IMR-90 (cell line): ENCODE data around the gene MPRIP.

Source experiments
- CTCF ChIP-seq: conservative IDR thresholded peaks from 2 replicates; pipeline ENCODE4 v1.5.1; 2012; ENCODE audit warnings: mild to moderate bottlenecking, low read depth, low read length, improper control_type of control experiment
- FOS ChIP-seq: fragments of 150-350 bp; IDR thresholded peaks from 2 replicates; pipeline ENCODE4 v1.6.1; 2016; ENCODE audit warnings: low read depth, low read length
- MAFK ChIP-seq: IDR thresholded peaks from 2 replicates; pipeline ENCODE4 v1.6.1; 2012; ENCODE audit warnings: low read depth, low read length, improper control_type of control experiment
- POLR2A ChIP-seq: IDR thresholded peaks from 2 replicates; pipeline ENCODE4 v1.6.1; 2012; ENCODE audit warnings: mild to moderate bottlenecking, low read depth, low read length

DNA sequence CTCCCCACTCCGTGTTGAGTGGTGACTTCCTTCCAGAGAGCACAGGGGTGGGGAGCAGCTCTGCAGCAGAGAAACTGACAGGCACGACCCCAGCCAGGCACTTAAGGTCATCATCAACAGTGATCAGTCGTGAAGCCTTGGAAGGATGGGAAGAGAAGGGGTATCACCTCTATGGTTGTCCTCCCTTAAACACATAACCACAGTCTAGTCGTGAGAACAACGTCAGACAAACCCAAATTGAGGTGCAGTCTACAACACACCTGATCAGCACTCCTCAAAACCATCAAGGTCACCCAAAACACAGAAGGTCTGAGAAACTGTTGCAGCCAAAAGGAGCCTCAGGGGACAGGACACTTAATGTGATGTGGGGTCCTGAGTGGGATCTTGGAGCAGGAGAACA lies 68.3 kb downstream of the MPRIP start:
- TF ChIP-seq CTCF (no peak), MAFK (no peak), FOS (no peak), POLR2A (no peak)
